Neural progenitor cell (in vitro differentiated cells): ENCODE measurements around the gene C1orf141. TPM values are rescaled to one million over a fixed set of nuclear protein-coding genes. Genes with fewer than 3 reads are reported as not detected.
A peak's percentile ranks its signal among the peaks of the same experiment; 100 is the strongest.

Experiments used
- DNase-seq: peaks from one replicate; pipeline ENCODE4 v3.0.0-alpha.2; 2016; ENCODE audit warnings: low spot score
- H2AFZ ChIP-seq: fragments of 200-600 bp; sonication (generic); replicated peaks from 2 replicates; pipeline ENCODE4 v1.6.1; 2016; ENCODE audit warnings: antibody characterized with exemption
- H3F3A ChIP-seq: fragments of 200-600 bp; sonication (generic); 2 replicates; pipeline ENCODE4 v1.6.1; 2016; ENCODE audit warnings: antibody characterized with exemption, low read depth
- H3K27ac ChIP-seq: fragments of 200-600 bp; sonication (generic); 2 replicates; pipeline ENCODE4 v1.5.1; 2016; ENCODE audit warnings: mild to moderate bottlenecking
- H3K27me3 ChIP-seq: fragments of 200-600 bp; sonication (generic); 2 replicates; pipeline ENCODE4 v1.6.1; 2016; ENCODE audit warnings: mild to moderate bottlenecking, moderate library complexity
- H3K36me3 ChIP-seq: fragments of 200-600 bp; sonication (generic); 2 replicates; pipeline ENCODE4 v1.5.1; 2016
- H3K4me1 ChIP-seq: fragments of 200-600 bp; sonication (generic); 2 replicates; pipeline ENCODE4 v1.6.1; 2016; ENCODE audit warnings: mixed run types
- H3K4me2 ChIP-seq: fragments of 200-600 bp; sonication (generic); 2 replicates; pipeline ENCODE4 v1.6.1; 2016
- H3K4me3 ChIP-seq: fragments of 200-600 bp; sonication (generic); 2 replicates; pipeline ENCODE4 v1.5.1; 2016
- H3K79me2 ChIP-seq: fragments of 200-600 bp; sonication (generic); 2 replicates; pipeline ENCODE4 v1.6.1; 2016; ENCODE audit warnings: low read depth
- H3K9ac ChIP-seq: fragments of 200-600 bp; sonication (generic); 2 replicates; pipeline ENCODE4 v1.6.1; 2016
- H3K9me3 ChIP-seq: fragments of 200-600 bp; sonication (generic); 2 replicates; pipeline ENCODE4 v1.5.1; 2016; ENCODE audit warnings: low read depth
- H4K20me1 ChIP-seq: fragments of 200-600 bp; sonication (generic); 2 replicates; pipeline ENCODE4 v1.6.1; 2016; ENCODE audit warnings: low read depth
- H3K27ac Mint-ChIP-seq: 3 replicates; pipeline ENCODE4 v1.8.0; 2021; ENCODE audit warnings: mixed read lengths
- H3K27me3 Mint-ChIP-seq: 2 replicates; pipeline ENCODE4 v1.8.0; 2022; ENCODE audit warnings: low read depth, mild to moderate bottlenecking, inconsistent platforms, moderate library complexity, mixed read lengths; ENCODE audit not compliant: insufficient read depth
- H3K36me3 Mint-ChIP-seq: 3 replicates; pipeline ENCODE4 v1.8.0; 2021; ENCODE audit warnings: mixed read lengths
- H3K4me1 Mint-ChIP-seq: 3 replicates; pipeline ENCODE4 v1.8.0; 2021; ENCODE audit warnings: mixed read lengths
- H3K4me3 Mint-ChIP-seq: 3 replicates; pipeline ENCODE4 v1.8.0; 2021; ENCODE audit warnings: mild to moderate bottlenecking, moderate library complexity, mixed read lengths
- H3K9me3 Mint-ChIP-seq: 3 replicates; pipeline ENCODE4 v1.8.0; 2020; ENCODE audit warnings: mixed read lengths
- CTCF ChIP-seq: fragments of 200-600 bp; sonication (generic); IDR thresholded peaks from 2 replicates; pipeline ENCODE4 v1.5.1; 2017; ENCODE audit warnings: antibody characterized with exemption, mild to moderate bottlenecking
- EZH2 ChIP-seq: fragments of 200-600 bp; sonication (generic); IDR thresholded peaks from 2 replicates; pipeline ENCODE4 v1.6.1; 2017; ENCODE audit warnings: antibody characterized with exemption, mild to moderate bottlenecking, moderate library complexity
- EZH2phosphoT487 ChIP-seq: fragments of 200-600 bp; sonication (generic); IDR thresholded peaks from 2 replicates; pipeline ENCODE4 v1.6.1; 2017; ENCODE audit warnings: antibody characterized with exemption
- total RNA-seq: library from RNA; depleted of rRNA; stranded (reverse); fragments of >200 nt; gene quantifications from 2 replicates; pipeline ENCODE4 v1.2.3, GENCODE V29; 2015; ENCODE audit warnings: low replicate concordance

The C1orf141 gene
- total RNA-seq: not detected in 2 replicates

- H2AFZ ChIP-seq: peak within 1 kb of the TSS; percentile 93
Observed at GRCh38 chr1:67134695-67135094, at the start of gene C1orf141. C1orf141 (minus strand) TSS chr1:67134970; CDS start chr1:67127240, 7,730 bp downstream.

GRCh38 chr1:67175530-67176087, 40.8 kb upstream of the C1orf141 start:
- Histone ChIP-seq H3K4me3 (no peak overlapping the region), H3K9ac (no peak overlapping the region), H3K79me2 (no peaks in the 10 kb centered on the region), H2AFZ (no peak overlapping the region), H3K27me3 (no peaks in the 10 kb centered on the region), H3K4me2 (no peak overlapping the region), H3K4me1 (peaks cover 10% of the 10 kb centered on the region), H3K27ac (no peak overlapping the region), H3F3A (no peaks in the 10 kb centered on the region), H3K9me3 (no peaks in the 10 kb centered on the region), H3K36me3 (no peaks in the 10 kb centered on the region), H4K20me1 (no peaks in the 10 kb centered on the region)
- Mint-ChIP-seq H3K27ac (no peak overlapping the region), H3K9me3 (peaks cover 4% of the 10 kb centered on the region), H3K4me1 (no peaks in the 10 kb centered on the region), H3K4me3 (no peak overlapping the region), H3K36me3 (no peaks in the 10 kb centered on the region), H3K27me3 (peaks cover under 1% of the 10 kb centered on the region)
- no peak for DNase-seq
- TF ChIP-seq EZH2: no peak
- no peak for TF ChIP-seq CTCF
- TF ChIP-seq EZH2phosphoT487: no peak

More at GRCh38 chr1:67134695-67135094, at the start of gene C1orf141:
- H3K9me3 Mint-ChIP-seq: peaks cover 4% of the 10 kb centered on the region
- H3K4me3 Mint-ChIP-seq: peak within 1 kb of the TSS; percentile 79
- H3K9me3 ChIP-seq: no peaks in the 10 kb centered on the region
- no peak within 1 kb of the TSS for H3K9ac ChIP-seq
- peaks cover 21% of the 10 kb centered on the region for H3K4me1 ChIP-seq
- H3K36me3 Mint-ChIP-seq: no peaks in the 10 kb centered on the region
- H3K27me3 ChIP-seq: no peaks in the 10 kb centered on the region
- H3K4me1 Mint-ChIP-seq: peaks cover 18% of the 10 kb centered on the region
- H3K27me3 Mint-ChIP-seq: no peaks in the 10 kb centered on the region
- peak within 1 kb of the TSS; percentile 68 for H3K4me2 ChIP-seq
- H3K27ac Mint-ChIP-seq: no peak within 1 kb of the TSS
- no peaks in the 10 kb centered on the region for H3F3A ChIP-seq
- no peaks in the 10 kb centered on the region for H3K36me3 ChIP-seq
- no peaks in the 10 kb centered on the region for H4K20me1 ChIP-seq
- TF ChIP-seq EZH2 (no peak), CTCF (no peak), EZH2phosphoT487 (no peak)
- H3K4me3 ChIP-seq: peak within 1 kb of the TSS; percentile 35
- peak; percentile 77 for DNase-seq
- no peaks in the 10 kb centered on the region for H3K79me2 ChIP-seq
- H3K27ac ChIP-seq: no peak within 1 kb of the TSS

GRCh38 chr1:67174716-67175284, 40.0 kb upstream of the C1orf141 start:
- TF ChIP-seq CTCF (no peak), EZH2 (no peak), EZH2phosphoT487 (no peak)

More at GRCh38 chr1:67174716-67175284, 40.0 kb upstream of the C1orf141 start:
- Histone ChIP-seq H3K36me3 (no peaks in the 10 kb centered on the region), H3F3A (no peaks in the 10 kb centered on the region), H3K4me1 (peaks cover 10% of the 10 kb centered on the region), H3K4me2 (no peak overlapping the region), H3K27ac (no peak overlapping the region), H3K4me3 (no peak overlapping the region), H4K20me1 (no peaks in the 10 kb centered on the region), H3K9ac (no peak overlapping the region), H3K9me3 (no peaks in the 10 kb centered on the region), H2AFZ (no peak overlapping the region), H3K79me2 (no peaks in the 10 kb centered on the region), H3K27me3 (no peaks in the 10 kb centered on the region)
- no peaks in the 10 kb centered on the region for H3K4me1 Mint-ChIP-seq
- H3K4me3 Mint-ChIP-seq: no peak overlapping the region
- H3K36me3 Mint-ChIP-seq: no peaks in the 10 kb centered on the region
- peaks cover 3% of the 10 kb centered on the region for H3K9me3 Mint-ChIP-seq
- H3K27ac Mint-ChIP-seq: peak overlapping the region; percentile 15
- H3K27me3 Mint-ChIP-seq: peaks cover 2% of the 10 kb centered on the region
- no peak for DNase-seq
